Right ventricle myocardium inferior (tissue), 1 donor: ENCODE measurements around the gene DIDO1. TPM values are rescaled to one million over a fixed set of nuclear protein-coding genes. Genes with fewer than 3 reads are reported as not detected.

Experiments
- ATAC-seq: fragments of 200-7000 bp; cut with Tn5 transposase; one replicate; pipeline ENCODE4 v1.9.1; 2020; ENCODE audit warnings: mild to moderate bottlenecking, moderate library complexity
- DNase-seq: peaks from one replicate; pipeline ENCODE4 v3.0.0; 2021; ENCODE audit errors: missing footprints
- intact Hi-C: fragments of 100-400 bp; cut with DNase I; formaldehyde crosslinking; loops from one replicate; pipeline ENCODE4 v1.11.0; 2022
- total RNA-seq: library from RNA; stranded (reverse); fragmentation: NEBNext Ultra II Directional; extraction: Animal tissue kit (Norgen Biotek cat#: 25700); gene quantifications from one replicate; pipeline ENCODE4 v1.2.1, GENCODE V29; 2021
- donor health status: DM: no; HTN: yes; CAD: no; lungs with severe emphysema.

DIDO1 gene
- total RNA-seq, 1 donor from 2014 or later: 33.5 TPM

DNA sequence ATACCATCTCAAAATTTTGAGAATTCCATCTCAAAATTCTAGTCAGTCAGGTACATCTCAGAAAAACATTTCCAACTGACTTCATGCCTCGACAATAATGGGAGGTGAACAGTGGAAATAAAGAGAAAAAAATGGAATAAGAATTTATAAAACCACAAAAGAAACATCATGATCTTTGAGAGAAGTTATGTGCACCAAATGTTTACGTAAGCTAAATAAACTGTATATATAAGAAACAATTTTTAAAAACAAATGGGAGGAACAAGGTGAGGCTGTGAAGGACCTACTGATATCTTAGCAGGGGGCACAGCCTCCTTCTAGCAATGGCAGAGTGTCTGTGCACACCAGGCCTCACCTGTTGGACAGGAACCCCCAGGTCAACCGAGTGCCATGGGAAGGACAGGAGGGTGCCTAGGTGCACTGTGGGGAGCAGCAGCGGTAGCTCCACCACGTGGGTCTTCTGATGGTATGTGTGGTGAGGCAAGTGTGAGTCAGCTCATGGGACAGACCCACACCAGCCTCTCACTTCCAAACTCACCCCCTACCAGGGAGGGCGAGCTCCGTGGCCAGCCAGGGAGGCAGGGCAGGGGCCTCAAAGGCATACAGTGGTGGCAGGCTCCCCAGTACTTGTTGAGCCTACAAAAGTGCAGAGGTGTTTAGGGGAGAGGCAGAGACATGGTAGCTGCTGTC lies 23.2 kb downstream of the DIDO1 start:
- DNase-seq (no peak), ATAC-seq (no peak)
- intact Hi-C loops: loop anchor here (5.0 kb wide), 1 partner anchor 34 kb away; the partner anchor contains the start of gene GID8

DNA sequence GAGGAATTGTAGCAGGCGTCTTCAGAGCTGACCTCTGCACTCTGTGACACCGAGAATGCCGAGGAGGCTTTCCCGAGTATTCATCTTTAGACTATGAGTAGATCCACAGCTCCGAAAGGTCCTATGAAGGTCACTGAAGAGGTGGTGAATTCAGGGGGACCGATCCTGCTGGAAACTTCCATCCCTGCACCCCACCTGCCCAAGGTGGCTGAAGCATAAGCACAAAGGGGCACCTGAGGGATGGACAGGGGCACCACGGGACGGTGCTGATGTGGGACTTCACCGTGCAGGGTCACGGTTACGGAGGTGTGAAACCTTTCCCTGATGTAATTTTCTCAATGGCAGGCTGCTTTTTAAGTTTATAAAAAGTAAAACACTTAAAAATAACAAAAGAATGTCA lies 24.4 kb downstream of the DIDO1 start:
- intact Hi-C loops: loop anchor here (2.0 to 5.0 kb wide), 2 partner anchors 35 to 107 kb away; partner anchors contain the start of gene GID8
- DNase-seq: no peak
- ATAC-seq: no peak

DNA sequence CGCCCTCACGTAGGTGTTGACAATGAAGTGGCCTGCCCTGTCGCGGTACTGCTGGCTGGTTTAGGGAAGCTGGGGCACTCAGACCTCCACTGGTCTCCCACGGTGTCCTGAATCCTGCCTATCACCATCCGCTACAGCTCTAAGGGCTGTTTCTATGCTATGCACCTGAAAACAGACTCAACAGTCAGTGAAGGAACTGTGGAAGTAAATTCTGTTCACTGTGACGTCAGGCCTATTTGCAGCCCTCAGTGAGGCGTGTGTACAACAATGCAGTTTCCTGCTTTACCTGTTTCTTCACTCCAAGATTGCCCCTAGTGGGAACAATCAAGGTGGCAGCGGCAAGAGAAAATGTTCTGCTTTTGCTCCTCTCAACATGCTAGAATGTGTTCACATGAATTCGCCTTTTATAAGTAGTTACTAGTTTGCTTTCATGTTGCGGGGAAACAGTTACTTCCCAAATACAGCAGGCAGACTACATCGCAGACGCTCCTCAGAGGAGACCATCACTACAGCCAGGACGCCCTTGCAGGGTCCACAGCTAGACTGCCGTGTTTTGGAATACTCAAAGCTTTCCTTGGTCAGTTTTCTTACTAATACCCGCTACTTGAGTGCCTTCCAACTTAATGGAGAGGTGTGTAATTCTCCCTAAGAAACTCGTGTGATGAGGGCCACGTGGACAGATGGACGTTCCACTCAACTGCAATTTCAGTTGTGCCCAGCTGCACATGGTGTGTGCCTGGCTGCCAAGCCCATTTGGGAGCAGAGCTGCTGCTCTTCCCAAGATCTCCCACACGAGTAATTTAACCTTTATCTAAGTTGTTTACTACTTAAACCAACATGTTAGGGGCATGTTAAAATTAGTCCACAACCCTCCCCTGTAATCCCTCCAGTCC lies 25.4 kb downstream of the DIDO1 start:
- ATAC-seq (peak; percentile 4), DNase-seq (no peak)
- intact Hi-C loops: loop anchor here (2.0 to 5.0 kb wide), 2 partner anchors 36 to 108 kb away; partner anchors contain the start of gene GID8

DNA sequence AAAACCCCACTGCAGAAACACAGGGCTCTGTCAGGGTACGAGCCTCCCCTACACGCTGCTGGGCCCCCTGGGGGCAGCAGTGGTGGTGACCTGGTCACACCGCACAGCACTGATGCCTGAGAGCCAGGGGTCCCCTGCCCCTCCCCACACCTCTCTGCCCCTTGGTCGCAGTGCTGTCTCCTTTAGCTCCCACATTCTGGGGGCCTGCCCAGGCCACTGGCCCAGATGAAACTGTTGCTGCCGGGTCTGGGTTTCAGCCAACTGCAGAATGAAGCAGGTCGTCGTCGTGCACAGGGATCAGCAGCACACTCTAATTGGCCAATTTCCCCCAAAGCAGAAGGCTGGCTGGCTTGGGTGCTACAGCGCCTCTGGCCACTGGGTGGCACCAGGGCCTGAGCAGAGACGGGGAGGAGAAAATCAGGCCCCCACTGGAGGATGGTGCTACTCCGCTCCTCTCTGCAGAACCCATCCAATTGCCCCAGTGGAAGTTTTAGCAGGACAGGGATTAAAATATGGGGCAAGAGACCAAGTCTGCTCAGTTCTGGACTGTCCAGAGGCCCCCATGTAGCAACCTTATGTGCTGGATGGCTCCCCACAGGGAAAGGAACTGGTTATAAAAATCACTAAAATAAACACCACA lies 26.1 kb downstream of the DIDO1 start:
- intact Hi-C loops: loop anchor here (2.0 to 5.0 kb wide), 2 partner anchors 37 to 109 kb away; partner anchors contain the start of gene GID8
- ATAC-seq (peak; percentile 92), DNase-seq (peak; percentile 86)

DNA sequence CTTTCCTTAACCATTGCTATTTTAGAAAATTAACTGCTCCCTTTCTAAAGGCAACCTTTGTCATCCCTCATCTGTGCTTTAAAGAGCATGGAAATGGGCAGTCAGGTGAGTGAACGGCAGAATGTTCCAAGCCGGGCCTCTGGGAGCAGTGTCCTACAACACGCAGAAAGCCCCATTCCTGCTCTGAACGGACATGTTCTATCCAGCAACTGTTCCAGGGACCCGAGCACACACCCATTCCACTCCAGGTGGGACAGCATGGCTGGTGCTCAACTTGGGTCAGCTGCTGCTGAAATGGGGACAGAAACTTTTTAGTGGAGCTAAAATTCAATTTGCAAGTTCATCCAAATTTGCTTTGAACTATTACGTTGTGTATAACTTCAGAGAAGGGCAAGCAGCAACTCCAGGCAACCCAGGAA lies 26.7 kb downstream of the DIDO1 start:
- DNase-seq: no peak
- ATAC-seq: peak; percentile 49
- intact Hi-C loops: loop anchor here (2.0 to 5.0 kb wide), 2 partner anchors 38 to 109 kb away; partner anchors contain the start of gene GID8

DNA sequence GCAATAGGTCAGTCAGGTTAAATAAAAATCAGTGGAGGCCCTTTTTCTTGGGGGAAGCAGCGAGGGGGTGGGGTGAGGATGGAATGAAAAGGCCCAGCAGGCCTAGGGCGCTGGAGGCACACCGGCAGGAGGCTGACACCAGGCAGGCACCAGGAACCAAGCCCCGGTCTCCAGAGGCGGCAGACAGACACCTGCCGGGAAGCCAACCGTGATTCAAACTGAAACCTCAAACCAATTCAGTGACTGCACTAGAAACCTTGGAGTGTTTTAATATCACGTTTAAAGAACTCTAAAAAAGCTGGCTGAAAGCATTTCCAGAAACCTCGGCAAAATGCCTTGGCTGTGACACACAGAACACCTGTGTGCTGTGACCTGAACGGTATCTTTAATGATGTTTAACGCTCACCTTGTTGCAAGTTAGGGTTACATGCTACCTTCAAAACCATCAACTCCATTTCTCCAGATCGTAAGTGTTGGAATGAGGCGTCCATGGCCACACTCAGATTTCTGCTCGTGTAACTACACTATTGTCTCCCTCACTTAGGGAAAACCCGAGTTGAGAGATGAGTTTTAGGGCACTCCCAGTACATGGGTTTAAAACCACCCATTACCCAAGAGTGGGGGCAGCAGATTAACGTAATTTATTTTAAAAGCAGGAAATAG lies 27.2 kb downstream of the DIDO1 start:
- no peak for DNase-seq
- intact Hi-C loops: no loop called here

DNA sequence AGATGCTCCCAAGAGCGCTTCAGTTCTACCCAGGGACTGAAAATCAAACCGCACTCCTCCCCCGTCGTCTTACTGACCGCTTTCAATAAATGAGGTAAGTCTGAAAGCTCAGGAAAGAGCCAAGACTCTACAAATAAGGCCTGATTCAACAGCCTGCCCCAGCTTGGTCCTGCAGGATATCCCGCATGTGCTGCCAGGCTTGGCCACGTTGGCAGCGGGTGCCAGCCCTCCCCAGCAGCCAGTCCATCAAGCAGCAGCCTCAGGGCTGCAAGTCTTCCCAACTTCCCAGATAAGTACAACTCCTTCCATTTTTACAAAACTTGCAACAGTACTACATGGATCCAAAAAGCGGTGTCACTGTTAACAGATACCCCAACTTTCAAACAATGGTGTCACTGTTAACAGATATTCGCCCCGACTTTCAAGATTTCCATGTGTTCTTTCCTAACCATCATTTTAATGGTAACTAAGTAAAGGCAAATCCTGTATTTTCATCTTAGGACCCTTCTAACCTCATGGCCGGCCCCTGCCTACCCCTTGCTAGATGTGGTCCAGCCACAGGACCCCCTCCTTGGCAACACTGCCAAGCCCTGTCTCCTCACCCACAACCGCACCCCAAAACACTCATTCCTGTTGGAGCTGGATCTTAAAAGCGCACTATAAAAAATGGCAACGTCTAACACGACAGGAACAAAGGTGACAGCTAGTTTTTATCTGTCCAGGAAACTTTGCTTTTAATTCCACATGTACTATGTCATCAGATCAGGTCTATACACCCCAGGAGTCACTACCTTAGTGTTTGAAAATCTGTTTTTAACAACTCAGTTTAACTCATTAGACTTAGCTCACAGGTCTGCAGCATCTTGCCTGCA lies 28.0 kb downstream of the DIDO1 start:
- intact Hi-C loops: no loop called here
- ATAC-seq: no peak
- DNase-seq: no peak

More for the DNA sequence above, 27.2 kb downstream of the DIDO1 start:
- no peak for ATAC-seq

DNA sequence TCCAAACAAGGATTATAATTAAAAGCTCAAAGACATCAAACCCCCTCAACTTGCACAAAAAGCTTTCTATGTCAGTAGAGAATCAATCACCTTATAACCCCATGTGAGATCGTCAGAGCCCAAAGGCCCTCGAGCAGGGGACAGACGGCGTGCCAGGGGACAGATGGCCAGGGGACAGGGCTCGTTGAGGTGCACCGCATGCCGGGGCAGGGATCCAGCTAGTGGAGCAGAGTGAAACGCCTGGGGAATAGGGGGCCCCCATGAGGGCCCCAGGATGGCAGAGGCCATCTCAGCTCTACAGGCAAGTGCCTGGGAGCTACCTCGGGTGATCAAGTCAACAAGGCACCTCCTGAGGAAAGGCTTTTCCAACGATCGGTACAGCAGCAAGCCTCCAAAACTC lies 28.6 kb downstream of the DIDO1 start:
- DNase-seq (no peak), ATAC-seq (no peak)
- intact Hi-C loops: no loop called here

DNA sequence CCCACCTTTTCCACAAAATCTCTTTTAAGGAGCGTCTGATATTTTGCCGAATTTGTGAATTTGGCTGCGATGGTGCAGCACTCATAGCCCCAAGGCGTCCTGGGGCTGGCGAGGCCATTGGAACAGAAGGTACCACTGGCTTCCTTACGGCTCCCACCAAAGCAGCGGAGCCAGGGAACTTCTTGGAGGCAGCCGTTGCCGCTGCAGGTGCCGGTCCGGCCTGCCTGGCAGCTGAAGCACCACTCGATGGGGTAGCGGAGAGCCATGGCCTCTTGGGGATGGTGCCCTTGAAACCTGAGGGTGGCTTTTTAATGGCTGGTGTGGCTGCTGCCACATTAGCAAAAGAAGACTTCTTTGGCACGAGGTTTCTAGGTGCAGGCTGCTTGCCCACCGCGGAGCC lies 29.8 kb downstream of the DIDO1 start:
- DNase-seq: no peak
- no peak for ATAC-seq
- intact Hi-C loops: no loop called here

DNA sequence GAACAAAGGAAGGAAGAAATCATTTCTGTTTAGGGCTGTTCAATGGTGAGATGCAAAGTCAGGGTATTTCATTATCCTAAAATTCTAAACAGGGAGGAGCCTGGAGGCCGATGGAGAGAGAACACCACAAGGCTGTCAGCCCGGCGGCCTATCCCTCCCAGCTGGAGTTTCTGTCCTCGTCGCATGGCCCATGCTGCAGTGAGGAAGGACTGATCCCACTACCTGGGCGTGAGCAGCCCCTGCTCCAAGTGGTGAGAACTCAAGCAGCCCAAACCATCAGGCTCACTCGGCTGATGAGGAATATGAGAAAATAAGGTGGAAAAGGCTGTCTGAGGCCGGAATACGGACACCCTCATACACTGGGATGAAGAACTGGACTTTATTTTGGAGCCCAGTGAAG lies 30.8 kb downstream of the DIDO1 start:
- ATAC-seq (no peak), DNase-seq (no peak)
- intact Hi-C loops: no loop called here

DNA sequence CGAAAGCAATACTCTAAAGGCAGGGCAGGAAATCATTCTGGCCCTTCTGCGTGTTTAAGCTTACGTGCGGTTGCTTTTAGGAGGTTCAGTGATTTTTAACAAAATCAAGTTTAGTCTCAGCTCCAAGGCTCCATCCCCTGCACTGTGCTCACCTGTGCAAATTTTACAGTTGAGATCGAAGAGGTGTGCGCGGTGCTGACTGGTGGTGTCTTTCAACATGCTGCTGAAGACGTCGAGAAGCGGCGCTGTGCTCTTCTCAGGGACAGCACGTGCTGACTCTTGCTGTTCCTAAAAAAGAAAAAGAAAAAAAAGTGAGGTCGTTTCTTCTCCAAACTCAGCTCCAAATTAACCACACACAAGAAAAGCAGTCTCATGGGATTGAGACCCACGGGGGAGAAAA lies 32.0 kb downstream of the DIDO1 start:
- intact Hi-C loops: no loop called here
- ATAC-seq: no peak
- no peak for DNase-seq

DNA sequence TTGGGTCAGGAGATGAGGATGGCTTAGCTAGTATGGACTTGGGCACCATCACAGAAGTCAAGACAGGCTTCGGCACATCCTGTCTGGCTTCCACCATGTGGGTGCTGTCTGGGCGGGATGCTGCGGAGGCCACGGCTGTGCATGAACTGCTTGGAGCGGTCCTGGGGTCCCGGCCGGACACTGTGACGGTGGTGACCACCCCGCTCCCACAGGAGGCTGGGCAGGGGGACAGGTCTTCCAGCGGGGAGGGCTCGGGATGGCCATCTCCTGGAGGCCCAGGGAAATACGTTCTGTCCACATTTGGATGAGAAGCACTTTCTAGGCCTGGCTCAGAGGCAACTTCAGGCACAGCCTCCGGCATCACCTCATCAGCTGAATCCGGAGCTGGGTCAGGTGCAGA lies 32.6 kb downstream of the DIDO1 start:
- DNase-seq (no peak), ATAC-seq (no peak)
- intact Hi-C loops: no loop called here

DNA sequence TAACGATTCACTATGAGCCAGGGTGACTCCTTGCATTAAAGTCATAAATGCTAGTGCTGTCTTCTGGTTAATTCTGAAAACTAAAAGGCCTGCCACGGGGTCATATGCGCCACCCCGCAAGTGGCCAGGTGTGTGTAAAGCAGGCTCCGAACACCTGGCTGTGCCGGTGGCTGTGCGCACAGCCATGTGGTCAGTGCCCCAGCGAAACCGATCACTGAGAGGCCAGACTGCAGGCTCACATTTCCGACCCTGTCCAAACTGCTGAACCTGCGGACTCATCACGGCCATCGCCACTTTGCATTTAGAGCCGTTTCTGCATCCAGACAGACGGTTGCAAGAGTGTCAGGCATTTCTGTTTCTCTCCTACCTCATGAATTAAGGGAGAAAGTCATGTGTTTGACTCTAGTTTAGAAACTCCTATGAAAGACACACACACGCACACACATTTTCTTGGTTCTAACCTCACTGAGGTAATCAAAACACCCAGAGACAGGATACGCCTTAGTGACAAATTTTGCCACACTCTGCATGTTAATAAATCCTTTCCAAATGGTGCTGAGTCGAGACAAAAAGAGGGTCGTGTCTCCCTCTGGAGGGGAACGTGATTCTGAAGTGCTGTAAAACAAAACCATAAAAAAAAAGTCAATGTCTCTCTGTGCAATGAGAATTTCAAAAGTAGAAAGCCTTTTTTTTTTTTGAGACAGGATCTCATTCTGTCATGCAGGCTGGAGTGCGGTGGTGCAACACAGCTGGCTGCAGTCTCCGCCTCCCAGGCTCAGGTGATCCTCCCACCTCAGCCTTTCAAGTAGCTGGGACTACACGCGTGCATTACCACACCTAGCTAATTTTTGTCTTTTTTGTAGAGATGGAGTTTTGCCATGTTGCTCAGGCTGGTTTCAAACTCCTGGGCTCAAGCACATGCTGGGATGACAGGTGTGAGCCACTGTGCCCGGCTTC lies 33.7 kb downstream of the DIDO1 start:
- ATAC-seq: no peak
- intact Hi-C loops: no loop called here
- DNase-seq: no peak

DNA sequence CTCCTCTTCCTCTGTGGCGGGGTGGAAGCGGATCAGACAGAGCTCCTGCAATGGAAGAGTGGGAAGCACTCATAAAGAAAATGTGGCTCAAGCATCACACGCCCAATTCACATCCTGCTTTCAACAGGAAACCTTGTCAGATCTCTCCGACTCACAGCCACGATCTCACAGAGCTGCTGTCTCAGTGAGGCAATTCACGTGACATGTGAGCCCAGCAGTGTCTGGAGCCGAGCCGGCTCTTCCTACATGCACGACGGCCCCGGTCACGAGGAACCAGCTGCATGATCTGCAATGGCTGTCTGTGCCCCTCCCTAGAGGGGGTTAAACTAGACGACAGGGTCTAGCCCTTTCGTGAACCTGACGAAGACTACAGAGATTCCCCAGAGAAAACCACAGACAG lies 35.2 kb downstream of the DIDO1 start:
- intact Hi-C loops: no loop called here
- ATAC-seq: no peak
- DNase-seq: no peak

DNA sequence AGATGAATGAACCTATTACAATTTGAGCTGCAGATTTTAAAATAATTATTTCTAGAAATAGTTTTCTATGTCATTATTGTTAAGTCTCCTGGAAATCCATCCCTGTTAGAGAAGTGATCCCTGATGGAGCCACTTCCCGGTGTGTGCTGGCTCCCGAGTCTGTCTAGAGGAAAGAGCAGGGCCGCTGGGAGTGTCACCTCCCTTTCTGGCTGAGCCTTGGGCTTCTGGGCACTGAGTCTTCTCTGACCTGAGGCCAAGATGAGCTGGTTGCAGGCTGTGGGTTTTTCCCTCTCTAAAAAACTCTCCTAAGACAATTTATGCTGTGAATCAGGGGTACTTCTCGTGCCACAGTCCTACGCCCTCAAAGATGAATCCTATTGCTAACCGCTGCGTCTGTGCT lies 35.9 kb downstream of the DIDO1 start:
- ATAC-seq (no peak), DNase-seq (no peak)
- intact Hi-C loops: no loop called here

DNA sequence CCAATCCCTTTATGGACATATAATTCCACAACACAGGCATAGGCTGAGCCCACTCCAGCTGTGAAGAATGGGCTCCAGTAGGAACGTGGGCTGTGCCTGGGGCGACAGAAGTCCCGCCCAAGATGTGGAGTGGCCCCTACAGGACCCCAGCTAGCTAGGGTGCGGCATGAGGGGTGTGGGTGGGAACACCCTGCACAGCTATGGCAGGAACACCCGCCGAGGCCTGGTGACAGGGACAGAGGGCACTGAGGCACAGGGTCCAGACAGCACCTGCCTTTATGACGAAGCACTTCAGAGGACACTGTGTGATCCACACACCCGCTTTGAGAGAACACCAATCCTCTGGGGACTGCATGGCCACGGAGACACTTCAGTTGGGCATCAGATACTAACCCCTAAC lies 36.4 kb downstream of the DIDO1 start:
- DNase-seq (no peak), ATAC-seq (no peak)
- intact Hi-C loops: no loop called here

DNA sequence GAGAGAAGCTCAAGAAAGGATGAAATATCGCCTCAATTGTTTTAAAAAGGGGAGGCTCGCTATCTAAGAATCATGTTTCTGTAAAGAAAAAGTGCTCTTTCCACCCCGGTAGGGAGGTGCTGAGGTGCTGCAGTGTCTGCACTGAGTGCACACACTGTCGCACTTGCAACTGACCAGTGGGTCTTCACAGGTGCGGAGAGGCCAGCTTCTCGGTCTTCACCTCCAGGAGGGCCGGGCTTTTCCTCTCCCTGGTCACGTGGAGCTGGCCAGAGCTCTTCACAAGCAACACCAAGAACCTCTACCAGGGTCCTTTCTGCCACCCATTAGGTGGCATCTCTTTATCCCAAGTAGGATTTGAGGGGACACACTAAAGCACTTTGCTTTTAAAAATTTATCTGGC lies 36.9 kb downstream of the DIDO1 start:
- ATAC-seq: no peak
- DNase-seq: no peak
- intact Hi-C loops: no loop called here
